Neuronal stem cell (in vitro differentiated cells): ENCODE measurements around the gene WNT7A.

Source experiments
- DNase-seq: peaks from one replicate; pipeline ENCODE4 v3.0.0-alpha.2; 2013; ENCODE audit warnings: low spot score
- H2AFZ ChIP-seq: one replicate; pipeline ENCODE4 v1.6.1; 2013; ENCODE audit warnings: mild to moderate bottlenecking, low read length, inconsistent platforms
- H2AK5ac ChIP-seq: 2 replicates; pipeline ENCODE4 v1.6.1; 2013; ENCODE audit warnings: low read depth, mild to moderate bottlenecking, inconsistent platforms, low read length, moderate library complexity, mixed read lengths
- H2BK120ac ChIP-seq: 2 replicates; pipeline ENCODE4 v1.6.1; 2013; ENCODE audit warnings: low read depth, mild to moderate bottlenecking, inconsistent platforms, low read length, moderate library complexity, mixed read lengths
- H2BK12ac ChIP-seq: one replicate; pipeline ENCODE4 v1.6.1; 2013; ENCODE audit warnings: low read length, inconsistent platforms
- H2BK15ac ChIP-seq: 2 replicates; pipeline ENCODE4 v1.6.1; 2013; ENCODE audit warnings: mild to moderate bottlenecking, low read length, inconsistent platforms, mixed read lengths
- H2BK5ac ChIP-seq: one replicate; pipeline ENCODE4 v1.6.1; 2013; ENCODE audit warnings: inconsistent platforms, mild to moderate bottlenecking, low read length, moderate library complexity
- H3K14ac ChIP-seq: one replicate; pipeline ENCODE4 v1.6.1; 2013; ENCODE audit warnings: low read length, inconsistent platforms
- H3K18ac ChIP-seq: 2 replicates; pipeline ENCODE4 v1.6.1; 2013; ENCODE audit warnings: low read length, inconsistent platforms
- H3K23ac ChIP-seq: 2 replicates; pipeline ENCODE4 v1.6.1; 2013; ENCODE audit warnings: low read depth, mild to moderate bottlenecking, mixed read lengths, low read length, inconsistent platforms; ENCODE audit not compliant: poor library complexity
- H3K27ac ChIP-seq: replicated peaks from 3 replicates; pipeline ENCODE4 v1.5.1; 2013; ENCODE audit warnings: low read length, inconsistent platforms
- H3K27me3 ChIP-seq, 3 experiments: 2 replicates each; pipeline ENCODE4 v1.6.1; 2013; ENCODE audit warnings: low read length in 3 of 3, mild to moderate bottlenecking in 2 of 3, inconsistent platforms in 1 of 3, low read depth in 1 of 3, mixed read lengths in 1 of 3, moderate library complexity in 1 of 3; ENCODE audit not compliant: control insufficient read depth in 3 of 3, insufficient read depth in 3 of 3
- H3K36me3 ChIP-seq, 2 donors: replicated peaks in 1 of 2; 2 replicates each; pipeline ENCODE4 v1.6.1; 2013; ENCODE audit warnings: low read length in 2 of 2; ENCODE audit not compliant: control insufficient read depth in 2 of 2, insufficient read depth in 2 of 2
- H3K4ac ChIP-seq: 2 replicates; pipeline ENCODE4 v1.6.1; 2013; ENCODE audit warnings: inconsistent platforms, mild to moderate bottlenecking, low read length, moderate library complexity
- H3K4me1 ChIP-seq, 2 donors: 1 replicate in 1 of 2; 2 replicates in 1 of 2; pipeline ENCODE4 v1.6.1; 2013; ENCODE audit warnings: low read length in 2 of 2, low read depth in 1 of 2; ENCODE audit not compliant: control insufficient read depth in 2 of 2, insufficient read depth in 1 of 2
- H3K4me2 ChIP-seq: one replicate; pipeline ENCODE4 v1.6.1; 2013; ENCODE audit warnings: mild to moderate bottlenecking, low read length, inconsistent platforms; ENCODE audit not compliant: insufficient read depth, poor library complexity, severe bottlenecking
- H3K4me3 ChIP-seq, 2 donors: 2 replicates each; pipeline ENCODE4 v1.5.1; 2013; ENCODE audit warnings: low read length in 2 of 2, mild to moderate bottlenecking in 2 of 2, inconsistent platforms in 1 of 2, moderate library complexity in 1 of 2
- H3K79me1 ChIP-seq: one replicate; pipeline ENCODE4 v1.6.1; 2013; ENCODE audit warnings: low read depth, mild to moderate bottlenecking, inconsistent platforms, low read length, moderate library complexity
- H3K9ac ChIP-seq: one replicate; pipeline ENCODE4 v1.6.1; 2013; ENCODE audit warnings: mild to moderate bottlenecking, low read depth, low read length, inconsistent platforms; ENCODE audit not compliant: poor library complexity
- H3K9me3 ChIP-seq, 2 donors: replicated peaks in 1 of 2; 2 replicates each; pipeline versions ENCODE3 to v1.6.1; 2013; ENCODE audit warnings: low read length in 2 of 2, mild to moderate bottlenecking in 2 of 2, inconsistent platforms in 1 of 2, low read depth in 1 of 2, mixed read lengths in 1 of 2, moderate library complexity in 1 of 2; ENCODE audit not compliant: control insufficient read depth in 2 of 2, insufficient read depth in 1 of 2
- H4K8ac ChIP-seq: one replicate; pipeline ENCODE4 v1.6.1; 2013; ENCODE audit warnings: low read depth, mild to moderate bottlenecking, inconsistent platforms, low read length, moderate library complexity
- H4K91ac ChIP-seq: one replicate; pipeline ENCODE4 v1.6.1; 2013; ENCODE audit warnings: low read length, low read depth, mild to moderate bottlenecking, inconsistent platforms; ENCODE audit not compliant: poor library complexity
- WGBS, 2 donors: extraction: QIAGEN DNeasy Blood & Tissue Kit; methylation state at CpG; one replicate each; pipeline ENCODE4 v1.1.7; 2013; ENCODE audit warnings: missing lambda C conversion rate in 2 of 2, mixed read lengths in 1 of 2; ENCODE audit not compliant: insufficient read length in 2 of 2, insufficient replicate concordance in 1 of 2; ENCODE audit errors: extremely low coverage in 2 of 2; 5-methylcytosine and 5-hydroxymethylcytosine counted together

Gene WNT7A

GRCh38 chr3:13826672-13827071, 53.2 kb downstream of the WNT7A start:
- no peak overlapping the region for H3K4me2 ChIP-seq
- no peak overlapping the region for H4K91ac ChIP-seq
- H3K36me3 ChIP-seq, result no peaks in the 10 kb centered on the region
- H2BK120ac ChIP-seq, result no peak overlapping the region
- H3K27ac ChIP-seq, result no peak overlapping the region
- no peak overlapping the region for H3K4me3 ChIP-seq
- H3K18ac ChIP-seq, result no peak overlapping the region
- H2BK12ac ChIP-seq, result no peak overlapping the region
- no peak overlapping the region for H2AK5ac ChIP-seq
- no peaks in the 10 kb centered on the region for H3K9me3 ChIP-seq
- DNase-seq, result no peak
- no peak overlapping the region for H2BK15ac ChIP-seq
- no peak overlapping the region for H2AFZ ChIP-seq
- H3K14ac ChIP-seq, result no peak overlapping the region
- H3K4me1 ChIP-seq, result peaks cover 5 to 7% of the 10 kb centered on the region in 2 donors
- H3K23ac ChIP-seq, result no peak overlapping the region
- no peak overlapping the region for H4K8ac ChIP-seq
- H3K9ac ChIP-seq, result no peak overlapping the region
- H3K27me3 ChIP-seq, result no peaks in the 10 kb centered on the region
- H3K79me1 ChIP-seq, result no peaks in the 10 kb centered on the region
- H2BK5ac ChIP-seq, result peak overlapping the region; percentile 9
- no peak overlapping the region for H3K4ac ChIP-seq

DNA sequence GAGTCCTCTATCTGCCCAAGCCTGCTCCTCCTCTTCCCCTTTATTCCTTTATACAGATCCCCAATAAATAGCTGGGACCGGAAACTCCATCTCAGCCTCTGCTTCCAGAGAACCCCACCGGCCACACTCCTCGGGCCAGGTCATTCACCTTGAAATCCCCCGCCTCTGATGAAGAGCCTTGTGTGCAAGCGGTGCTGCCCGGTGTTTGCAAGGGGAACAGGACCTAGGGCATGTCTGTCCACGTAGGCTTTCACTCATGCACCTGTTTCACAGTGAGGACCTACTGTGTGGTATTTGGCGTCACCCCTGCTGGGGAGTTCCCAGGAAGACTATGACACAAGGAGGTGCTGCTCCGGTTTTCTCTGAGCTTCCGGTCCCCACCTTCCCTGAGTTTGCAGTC, 54.0 kb downstream of the WNT7A start:
- Histone ChIP-seq H3K79me1 (no peaks in the 10 kb centered on the region), H3K27me3 (no peaks in the 10 kb centered on the region)

DNA sequence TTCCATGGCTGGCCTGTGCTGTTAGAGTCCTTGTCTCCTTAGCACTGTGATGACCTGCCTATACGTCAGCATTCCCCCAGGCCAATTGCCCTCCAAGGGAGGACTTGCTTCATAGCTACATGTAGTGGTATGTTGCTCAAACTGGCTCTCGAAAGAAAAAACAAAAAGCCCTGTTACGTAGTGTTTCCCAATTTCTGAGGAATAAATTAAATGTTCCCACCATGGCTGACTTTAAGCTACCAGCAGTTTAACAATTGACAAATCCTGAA, 54.6 kb downstream of the WNT7A start:
- no peak overlapping the region for H3K27ac ChIP-seq
- peaks cover 5 to 7% of the 10 kb centered on the region in 2 donors for H3K4me1 ChIP-seq
- H2BK5ac ChIP-seq, result no peak overlapping the region
- no peak overlapping the region for H3K9ac ChIP-seq
- no peaks in the 10 kb centered on the region for H3K9me3 ChIP-seq
- no peaks in the 10 kb centered on the region for H3K27me3 ChIP-seq
- H3K14ac ChIP-seq, result no peak overlapping the region
- H3K23ac ChIP-seq, result no peak overlapping the region
- H2BK15ac ChIP-seq, result no peak overlapping the region
- no peak overlapping the region for H3K18ac ChIP-seq
- H3K4me3 ChIP-seq, result no peak overlapping the region
- DNase-seq, result no peak
- H4K8ac ChIP-seq, result no peak overlapping the region
- H3K36me3 ChIP-seq, result no peaks in the 10 kb centered on the region
- no peak overlapping the region for H2BK120ac ChIP-seq
- no peak overlapping the region for H3K4ac ChIP-seq
- no peak overlapping the region for H4K91ac ChIP-seq
- H2AK5ac ChIP-seq, result no peak overlapping the region
- WGBS, 2 donors, result no CpG with 5 or more reads among the region's 3 CpGs
- H3K4me2 ChIP-seq, result no peak overlapping the region
- H3K79me1 ChIP-seq, result no peaks in the 10 kb centered on the region
- no peak overlapping the region for H2AFZ ChIP-seq
- H2BK12ac ChIP-seq, result no peak overlapping the region

More for the DNA sequence above, 54.0 kb downstream of the WNT7A start:
- H2BK12ac ChIP-seq, result no peak overlapping the region
- no peak overlapping the region for H3K27ac ChIP-seq
- H3K36me3 ChIP-seq, result no peaks in the 10 kb centered on the region
- H3K18ac ChIP-seq, result peak overlapping the region; percentile 15
- H4K91ac ChIP-seq, result no peak overlapping the region
- H3K9me3 ChIP-seq, result no peaks in the 10 kb centered on the region
- no peak overlapping the region for H3K14ac ChIP-seq
- H3K9ac ChIP-seq, result no peak overlapping the region
- H3K4me2 ChIP-seq, result no peak overlapping the region
- no peak overlapping the region for H2AFZ ChIP-seq
- no peak overlapping the region for H2BK15ac ChIP-seq
- no CpG with 5 or more reads among the region's 10 CpGs for WGBS, 2 donors
- no peak for DNase-seq
- no peak overlapping the region for H4K8ac ChIP-seq
- no peak overlapping the region for H3K4me3 ChIP-seq
- H3K4me1 ChIP-seq, result peaks cover 5 to 7% of the 10 kb centered on the region in 2 donors
- H2BK120ac ChIP-seq, result no peak overlapping the region
- no peak overlapping the region for H2BK5ac ChIP-seq
- no peak overlapping the region for H3K4ac ChIP-seq
- no peak overlapping the region for H2AK5ac ChIP-seq
- no peak overlapping the region for H3K23ac ChIP-seq

GRCh38 chr3:13824521-13825310, 55.2 kb downstream of the WNT7A start:
- no peaks in the 10 kb centered on the region for H3K79me1 ChIP-seq
- no peak overlapping the region for H2BK5ac ChIP-seq
- H3K9ac ChIP-seq, result no peak overlapping the region
- H4K8ac ChIP-seq, result no peak overlapping the region
- peak overlapping the region; percentile 62 for H3K18ac ChIP-seq
- H2AFZ ChIP-seq, result no peak overlapping the region
- H2BK15ac ChIP-seq, result no peak overlapping the region
- DNase-seq, result no peak
- H3K27me3 ChIP-seq, result no peaks in the 10 kb centered on the region
- no peaks in the 10 kb centered on the region for H3K36me3 ChIP-seq
- H3K4me3 ChIP-seq, result no peak overlapping the region
- H3K23ac ChIP-seq, result no peak overlapping the region
- H2BK120ac ChIP-seq, result no peak overlapping the region
- H3K14ac ChIP-seq, result no peak overlapping the region
- H3K4ac ChIP-seq, result no peak overlapping the region
- no peak overlapping the region for H2BK12ac ChIP-seq
- no peak overlapping the region for H4K91ac ChIP-seq
- no peak overlapping the region for H3K4me2 ChIP-seq
- no peak overlapping the region for H2AK5ac ChIP-seq
- no peak overlapping the region for H3K27ac ChIP-seq
- no peaks in the 10 kb centered on the region for H3K9me3 ChIP-seq
- no CpG with 5 or more reads among the region's 8 CpGs for WGBS, 2 donors
- H3K4me1 ChIP-seq, result peaks cover 5 to 7% of the 10 kb centered on the region in 2 donors
